K562 (cell line): ENCODE measurements around the gene DELE1. TPM values are rescaled to one million over a fixed set of nuclear protein-coding genes. Genes with fewer than 3 reads are reported as not detected.

ENCODE experiments used
- CTCF ChIP-seq, 3 experiments: IDR thresholded peaks in 2 of 3; conservative IDR thresholded peaks in 1 of 3; 2 replicates each; pipeline ENCODE4 v1.5.1; 2011 to 2012; ENCODE audit warnings: low read length in 3 of 3, mild to moderate bottlenecking in 3 of 3, control low read depth in 2 of 3, improper control_type of control experiment in 1 of 3, inconsistent platforms in 1 of 3, low read depth in 1 of 3, mixed read lengths in 1 of 3, moderate library complexity in 1 of 3; ENCODE audit not compliant: insufficient read depth in 2 of 3
- ELF2 ChIP-seq: fragments of 250-450 bp; sonication (Bioruptor Pico); IDR thresholded peaks from 2 replicates; pipeline ENCODE4 v1.5.0; 2021; ENCODE audit warnings: mild to moderate bottlenecking
- HNRNPL ChIP-seq: fragments of 200-400 bp; formaldehyde crosslinking; IDR thresholded peaks from 2 replicates; pipeline ENCODE4 v1.6.1; 2017; ENCODE audit warnings: low read depth, mild to moderate bottlenecking, low read length
- IRF1 ChIP-seq: sonication (generic); formaldehyde crosslinking; IDR thresholded peaks from 2 replicates; pipeline ENCODE4 v1.8.0; 2022; ENCODE audit warnings: missing genetic modification reagents, mild to moderate bottlenecking, borderline replicate concordance
- NFXL1 ChIP-seq: fragments of 450-650 bp; formaldehyde crosslinking; IDR thresholded peaks from 2 replicates; pipeline ENCODE4 v1.4.0; 2021; ENCODE audit warnings: mild to moderate bottlenecking
- POLR2AphosphoS5 ChIP-seq: IDR thresholded peaks from 2 replicates; pipeline ENCODE4 v1.6.1; 2011; ENCODE audit warnings: mild to moderate bottlenecking, low read depth, low read length, moderate library complexity; ENCODE audit not compliant: control insufficient read depth, insufficient read depth
- RHOXF2B ChIP-seq: fragments of 250-450 bp; sonication (Bioruptor Pico); conservative IDR thresholded peaks from 2 replicates; pipeline ENCODE4 v1.5.1; 2021
- SFPQ ChIP-seq: fragments of 200-400 bp; formaldehyde crosslinking; IDR thresholded peaks from 2 replicates; pipeline ENCODE4 v1.6.1; 2017; ENCODE audit warnings: mild to moderate bottlenecking, low read depth, low read length, moderate library complexity
- ZNF12 ChIP-seq: sonication (generic); formaldehyde crosslinking; IDR thresholded peaks from 2 replicates; pipeline ENCODE4 v1.4.0; 2020; ENCODE audit warnings: mild to moderate bottlenecking, missing genetic modification reagents
- ZNF239 ChIP-seq: fragments of 250-450 bp; sonication (Bioruptor Pico); IDR thresholded peaks from 2 replicates; pipeline ENCODE4 v1.4.0; 2020; ENCODE audit warnings: mild to moderate bottlenecking
- ZNF280B ChIP-seq: fragments of 250-450 bp; sonication (Bioruptor Pico); IDR thresholded peaks from 2 replicates; pipeline ENCODE4 v1.5.1; 2021; ENCODE audit warnings: mild to moderate bottlenecking
- ZNF282 ChIP-seq: sonication (generic); formaldehyde crosslinking; IDR thresholded peaks from 2 replicates; pipeline ENCODE4 v1.8.1; 2023; ENCODE audit warnings: missing genetic modification reagents
- ZNF354B ChIP-seq: fragments of 250-450 bp; sonication (Bioruptor Pico); IDR thresholded peaks from 2 replicates; pipeline ENCODE4 v1.4.0; 2020
- ZNF436 ChIP-seq: fragments of 250-450, 450-650 bp; sonication (Bioruptor Pico); formaldehyde crosslinking; IDR thresholded peaks from 2 replicates; pipeline ENCODE4 v1.7.0; 2020; ENCODE audit warnings: mild to moderate bottlenecking
- ZNF655 ChIP-seq: fragments of 250-450 bp; sonication (Bioruptor Pico); IDR thresholded peaks from 2 replicates; pipeline ENCODE4 v1.5.0; 2021
- ZNF79 ChIP-seq: fragments of 250-450 bp; sonication (Bioruptor Pico); IDR thresholded peaks from 2 replicates; pipeline ENCODE4 v1.4.0; 2020; ENCODE audit warnings: low read depth, mild to moderate bottlenecking, moderate library complexity
- polyA plus RNA-seq, 8 experiments: library from polyadenylated mRNA; depleted of rRNA in 4 of 8; stranded (reverse) in 5 of 8; unstranded in 3 of 8; fragments of >200 nt; fragmentation: Nextera tagmentation in 2 of 8; fragmentation: Illumina TruSeq in 1 of 8; extraction: Ambion mirVana in 2 of 8; extraction: Trizol in 1 of 8; gene quantifications; 2 replicates each; pipeline versions ENCODE4 v1.2.1 to v1.2.3, GENCODE V29; 2011 to 2014; ENCODE audit warnings: inconsistent platforms in 1 of 8, missing spikeins in 1 of 8
- total RNA-seq, 7 experiments: library from RNA; depleted of rRNA in 6 of 7; stranded (reverse); fragments of >200 nt in 6 of 7; fragmentation: Illumina TruSeq in 2 of 7; extraction: Trizol in 2 of 7; gene quantifications; 2 replicates each; pipeline versions ENCODE4 v1.2.1 to v1.2.3, GENCODE V29; 2011 to 2021; ENCODE audit warnings: low replicate concordance in 1 of 7

Gene DELE1
- total and polyA plus RNA-seq, 9 of the 15 experiments (the other 6 are each of a cell fraction or from before 2014, with no cell fraction given) = 16.6 to 74.4 (median 49.8) TPM

- no peak for TF ChIP-seq ZNF79 (CRISPR knock-in tag)
- TF ChIP-seq SFPQ = no peak
- TF ChIP-seq ZNF655 (CRISPR knock-in tag) = no peak
- no peak; the same call in 1 of the 2 replicates for TF ChIP-seq ZNF239 (CRISPR knock-in tag)
- no peak for TF ChIP-seq RHOXF2B (CRISPR knock-in tag)
- TF ChIP-seq CTCF (IDR thresholded peaks at IDR 0.05 in 2 of 3, conservative IDR thresholded peaks at IDR 0.05 in 1 of 3; ENCODE audit: insufficient read depth in 2 of 3, low read depth in 1 of 3, low read length in 3 of 3) = peak; percentile 85 to 97 (median 86)
- TF ChIP-seq ZNF12 (CRISPR knock-in tag) = no peak
- TF ChIP-seq HNRNPL = peak; percentile 66; the same call in 1 of the 2 replicates
- peak; percentile 73; the same call in 1 of the 2 replicates for TF ChIP-seq ELF2 (CRISPR knock-in tag)
- TF ChIP-seq POLR2AphosphoS5 = peak; percentile 90
- TF ChIP-seq NFXL1 (CRISPR knock-in tag) = no peak
- no peak for TF ChIP-seq ZNF280B (CRISPR knock-in tag)
- TF ChIP-seq ZNF282 (CRISPR knock-in tag) = no peak
- TF ChIP-seq IRF1 (CRISPR knock-in tag) = no peak
- TF ChIP-seq ZNF354B (CRISPR knock-in tag) = no peak
- no peak for TF ChIP-seq ZNF436 (CRISPR knock-in tag)
These were observed 45.4 kb downstream of the DELE1 start, which contains the start of gene RNF14 (continued) for GRCh38 chr5:141968914-141969608.
